BE2C (cell line): Measurements from ENCODE around the gene ANKS4B. TPM values are rescaled to one million over a fixed set of nuclear protein-coding genes. Genes with fewer than 3 reads are reported as not detected.

Experiments
- DNase-seq: peaks from one replicate; pipeline ENCODE4 v3.0.0-alpha.2; 2020
- H3K27me3 ChIP-seq: fragments of 250-450 bp; sonication (Bioruptor Pico); 2 replicates; pipeline ENCODE4 v1.5.1; 2020; ENCODE audit warnings: mild to moderate bottlenecking
- H3K36me3 ChIP-seq: fragments of 250-450 bp; sonication (Bioruptor Pico); 2 replicates; pipeline ENCODE4 v1.5.1; 2020; ENCODE audit warnings: mild to moderate bottlenecking
- H3K4me1 ChIP-seq: fragments of 250-450 bp; sonication (Bioruptor Pico); 2 replicates; pipeline ENCODE4 v1.5.1; 2020
- H3K4me3 ChIP-seq: 2 replicates; pipeline ENCODE4 v1.5.1; 2011; ENCODE audit warnings: low read depth, low read length
- H3K9me3 ChIP-seq: fragments of 250-450 bp; sonication (Bioruptor Pico); 2 replicates; pipeline ENCODE4 v1.5.1; 2020
- CTCF ChIP-seq: IDR thresholded peaks from 2 replicates; pipeline ENCODE4 v1.5.1; 2012; ENCODE audit warnings: mild to moderate bottlenecking, low read depth, low read length
- polyA plus RNA-seq: library from polyadenylated mRNA; unstranded; fragments of >200 nt; gene quantifications from one replicate; pipeline ENCODE4 v1.2.1, GENCODE V29; 2012; ENCODE audit warnings: low read depth, missing spikeins; ENCODE audit not compliant: insufficient read length, insufficient read depth

ANKS4B gene
- polyA plus RNA-seq: not detected

- Histone ChIP-seq H3K36me3 (no peaks in the 10 kb centered on the region), H3K27me3 (peaks cover 6% of the 10 kb centered on the region; the same call in 1 of the 2 replicates), H3K4me1 (no peaks in the 10 kb centered on the region), H3K9me3 (no peaks in the 10 kb centered on the region), H3K4me3 (no peak within 1 kb of the TSS)
- no peak for TF ChIP-seq CTCF
- DNase-seq: no peak
These were observed at the start of gene ANKS4B for GRCh38 chr16:21233521-21234150. Gene ANKS4B, plus strand, starts transcription at chr16:21233699. Its CDS starts 39 bp downstream, at chr16:21233738.

GRCh38 chr16:21183995-21184394 lies 49.5 kb upstream of the ANKS4B start:
- no peaks in the 10 kb centered on the region; the same call in 1 of the 2 replicates for H3K27me3 ChIP-seq
- no peak overlapping the region for H3K4me3 ChIP-seq
- H3K9me3 ChIP-seq: no peaks in the 10 kb centered on the region
- H3K4me1 ChIP-seq: no peaks in the 10 kb centered on the region
- no peak for TF ChIP-seq CTCF
- H3K36me3 ChIP-seq: no peaks in the 10 kb centered on the region
- no peak for DNase-seq

- no peaks in the 10 kb centered on the region for H3K36me3 ChIP-seq
- no peaks in the 10 kb centered on the region for H3K9me3 ChIP-seq
- H3K4me3 ChIP-seq: no peak overlapping the region
- no peak for TF ChIP-seq CTCF
- no peak for DNase-seq
- no peaks in the 10 kb centered on the region for H3K4me1 ChIP-seq
- no peaks in the 10 kb centered on the region; the same call in 1 of the 2 replicates for H3K27me3 ChIP-seq
These were observed 48.7 kb upstream of the ANKS4B start for GRCh38 chr16:21184834-21185233.

DNA sequence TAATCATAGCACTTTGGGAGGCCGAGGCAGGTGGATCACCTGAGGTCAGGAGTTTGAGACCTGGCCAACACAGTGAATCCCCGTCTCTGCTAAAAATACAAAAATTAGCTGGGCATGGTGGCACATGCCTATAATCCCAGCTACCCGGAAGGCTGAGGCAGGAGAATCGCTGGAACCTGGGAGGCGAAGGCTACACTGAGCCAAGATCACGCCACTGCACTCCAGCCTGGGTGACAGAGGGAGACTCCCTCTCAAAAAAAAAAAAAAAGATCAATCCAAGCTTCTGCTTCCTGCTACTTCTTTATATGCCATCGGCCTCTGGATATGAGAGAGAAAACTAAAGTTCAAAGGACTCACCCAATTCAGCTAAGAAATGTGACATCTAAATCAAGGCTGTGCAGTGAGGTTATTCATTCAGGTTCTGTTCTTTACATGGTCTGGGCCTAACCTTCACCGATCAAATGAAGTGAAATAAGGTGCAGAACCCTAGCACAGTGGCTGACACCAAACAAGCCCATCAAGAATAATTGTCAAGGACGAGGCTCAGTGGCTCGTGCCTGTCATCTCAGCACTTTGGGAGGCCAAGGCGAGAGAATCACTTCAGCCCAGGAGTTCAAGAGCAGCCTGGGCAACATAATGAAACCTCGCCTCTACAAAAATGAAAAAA lies 47.7 kb upstream of the ANKS4B start:
- no peak for TF ChIP-seq CTCF

GRCh38 chr16:21186326-21186691 lies 47.2 kb upstream of the ANKS4B start:
- TF ChIP-seq CTCF: no peak
- no peaks in the 10 kb centered on the region for H3K36me3 ChIP-seq
- H3K27me3 ChIP-seq: no peaks in the 10 kb centered on the region; the same call in 1 of the 2 replicates
- H3K9me3 ChIP-seq: no peaks in the 10 kb centered on the region
- H3K4me3 ChIP-seq: no peak overlapping the region
- DNase-seq: no peak
- H3K4me1 ChIP-seq: no peaks in the 10 kb centered on the region

More for the DNA sequence above, 47.7 kb upstream of the ANKS4B start:
- H3K27me3 ChIP-seq: no peaks in the 10 kb centered on the region; the same call in 1 of the 2 replicates
- DNase-seq: no peak
- no peaks in the 10 kb centered on the region for H3K36me3 ChIP-seq
- H3K9me3 ChIP-seq: no peaks in the 10 kb centered on the region
- H3K4me3 ChIP-seq: no peak overlapping the region
- H3K4me1 ChIP-seq: no peaks in the 10 kb centered on the region

- DNase-seq: no peak
- no peaks in the 10 kb centered on the region for H3K36me3 ChIP-seq
- no peak overlapping the region for H3K4me3 ChIP-seq
- no peaks in the 10 kb centered on the region; the same call in 1 of the 2 replicates for H3K27me3 ChIP-seq
- H3K9me3 ChIP-seq: no peaks in the 10 kb centered on the region
- no peak for TF ChIP-seq CTCF
- H3K4me1 ChIP-seq: no peaks in the 10 kb centered on the region
These were observed 44.2 kb upstream of the ANKS4B start for GRCh38 chr16:21189311-21189710.
